ENCODE results near the gene GAP43.

The GAP43 gene

GRCh38 chr3:115623044-115623868, at the start of gene GAP43:
Gene GAP43 (plus strand): TSS chr3:115623510. CDS start chr3:115623690, 180 bp downstream.
- DNase-seq: no peak

- DNase-seq: no peak
These were observed 46.9 kb upstream of the GAP43 start for GRCh38 chr3:115576325-115576875.

GRCh38 chr3:115577000-115577399, 46.3 kb upstream of the GAP43 start:
- DNase-seq: no peak

- no peak for DNase-seq
These were observed 45.0 kb upstream of the GAP43 start for GRCh38 chr3:115578331-115578730.

GRCh38 chr3:115580566-115580965, 42.7 kb upstream of the GAP43 start:
- DNase-seq: no peak

GRCh38 chr3:115581362-115582135, 41.8 kb upstream of the GAP43 start:
- no peak for DNase-seq

- DNase-seq: no peak
These were observed 34.9 kb upstream of the GAP43 start for GRCh38 chr3:115588201-115589115.

- no peak for DNase-seq
These were observed 32.4 kb upstream of the GAP43 start for GRCh38 chr3:115590873-115591272.

- DNase-seq: no peak
These were observed 27.6 kb upstream of the GAP43 start for GRCh38 chr3:115595611-115596275.

- no peak for DNase-seq
These were observed 25.1 kb upstream of the GAP43 start for GRCh38 chr3:115598216-115598615.

- no peak for DNase-seq
These were observed 21.1 kb upstream of the GAP43 start for GRCh38 chr3:115602194-115602593.

GRCh38 chr3:115611630-115612029, 11.7 kb upstream of the GAP43 start:
- no peak for DNase-seq

- no peak for DNase-seq
These were observed 8.1 kb upstream of the GAP43 start for GRCh38 chr3:115615001-115615814.

GRCh38 chr3:115616461-115616860, 6.8 kb upstream of the GAP43 start:
- DNase-seq: no peak

- no peak for DNase-seq
These were observed 5.7 kb upstream of the GAP43 start for GRCh38 chr3:115617591-115617990.

- DNase-seq: no peak
These were observed 875 bp downstream of the GAP43 start for GRCh38 chr3:115624029-115624741.

- DNase-seq: no peak
These were observed 1.6 kb downstream of the GAP43 start for GRCh38 chr3:115624901-115625300.

- no peak for DNase-seq
These were observed 2.7 kb downstream of the GAP43 start for GRCh38 chr3:115626006-115626409.

- DNase-seq: no peak
These were observed 3.4 kb downstream of the GAP43 start for GRCh38 chr3:115626721-115627120.

Measured in hematopoietic multipotent progenitor cell treated with erythropoietin and hydrocortisone succinate and interleukin-3 and kit ligand, for 6 days (in vitro differentiated cells).